ENCODE results near the gene APBB2. TPM values are rescaled to one million over a fixed set of nuclear protein-coding genes. Genes with fewer than 3 reads are reported as not detected.

APBB2 gene
- total and polyA plus RNA-seq, 2 donors (not counting 1 experiment from before 2014, with no cell fraction given) = 4.4 to 15.8 TPM

DNA sequence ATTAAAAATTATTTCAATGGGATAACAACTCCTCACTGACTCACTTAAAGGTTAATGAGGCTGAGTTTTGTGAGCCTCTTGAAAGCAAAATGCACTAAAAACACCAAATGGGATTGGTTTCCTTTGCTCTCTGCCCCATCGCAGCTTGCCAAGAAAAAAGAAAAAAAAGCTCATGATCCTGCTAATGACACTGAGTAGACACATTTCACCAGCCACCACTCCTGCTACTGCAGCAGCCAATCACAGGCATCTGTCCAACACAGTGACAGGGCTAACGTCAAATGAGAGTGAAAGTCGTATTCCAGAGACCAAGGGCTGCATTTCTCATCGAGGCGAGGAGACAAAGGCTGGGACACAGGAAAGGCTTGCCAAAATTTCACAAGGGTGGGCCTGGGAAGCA is 5.2 kb downstream of the APBB2 start:
- H4K20me1 ChIP-seq (ENCODE audit: control insufficient read depth, insufficient read depth, low read length, poor library complexity, severe bottlenecking) = no peaks in the 10 kb centered on the region
- no peak overlapping the region for H3K27ac Mint-ChIP-seq
- peaks cover 11% of the 10 kb centered on the region for H3K4me1 Mint-ChIP-seq
- CTCF ChIA-PET = no interaction called here
- H3K27me3 ChIP-seq (replicated peaks in 1 of 4; ENCODE audit: control extremely low read depth in 1 of 4, control insufficient read depth in 3 of 4, insufficient read depth in 4 of 4, low read length in 3 of 4) = peaks cover 0 to 26% (median 14%) of the 10 kb centered on the region in 4 experiments
- no peak overlapping the region for H3K4me3 ChIP-seq (ENCODE audit: control extremely low read depth in 1 of 5, extremely low read depth in 1 of 5, insufficient read depth in 1 of 5, low read depth in 2 of 5, low read length in 4 of 5)
- POLR2A ChIA-PET = no interaction called here
- DNase-seq (no peak), ATAC-seq (ENCODE audit: low read depth) (no peak)
- no peak overlapping the region for H3K4me2 ChIP-seq (replicated peaks; ENCODE audit: low read depth, low read length, poor library complexity, severe bottlenecking)
- H3K4me1 ChIP-seq (ENCODE audit: control insufficient read depth in 2 of 2, insufficient read depth in 2 of 2, low read length in 2 of 2) = peaks cover 8% of the 10 kb centered on the region in 2 donors
- H3K27ac ChIP-seq (ENCODE audit: low read length in 2 of 2) = no peak overlapping the region
- H3K36me3 ChIP-seq (replicated peaks in 1 of 2; ENCODE audit: control extremely low read depth in 1 of 2, control insufficient read depth in 1 of 2, extremely low read depth in 1 of 2, insufficient read depth in 2 of 2, low read length in 1 of 2) = no peaks in the 10 kb centered on the region
- WGBS (ENCODE audit: insufficient coverage) = 91% methylated on average over 5 of the region's 5 CpGs
- TF ChIP-seq, protein P1, sequence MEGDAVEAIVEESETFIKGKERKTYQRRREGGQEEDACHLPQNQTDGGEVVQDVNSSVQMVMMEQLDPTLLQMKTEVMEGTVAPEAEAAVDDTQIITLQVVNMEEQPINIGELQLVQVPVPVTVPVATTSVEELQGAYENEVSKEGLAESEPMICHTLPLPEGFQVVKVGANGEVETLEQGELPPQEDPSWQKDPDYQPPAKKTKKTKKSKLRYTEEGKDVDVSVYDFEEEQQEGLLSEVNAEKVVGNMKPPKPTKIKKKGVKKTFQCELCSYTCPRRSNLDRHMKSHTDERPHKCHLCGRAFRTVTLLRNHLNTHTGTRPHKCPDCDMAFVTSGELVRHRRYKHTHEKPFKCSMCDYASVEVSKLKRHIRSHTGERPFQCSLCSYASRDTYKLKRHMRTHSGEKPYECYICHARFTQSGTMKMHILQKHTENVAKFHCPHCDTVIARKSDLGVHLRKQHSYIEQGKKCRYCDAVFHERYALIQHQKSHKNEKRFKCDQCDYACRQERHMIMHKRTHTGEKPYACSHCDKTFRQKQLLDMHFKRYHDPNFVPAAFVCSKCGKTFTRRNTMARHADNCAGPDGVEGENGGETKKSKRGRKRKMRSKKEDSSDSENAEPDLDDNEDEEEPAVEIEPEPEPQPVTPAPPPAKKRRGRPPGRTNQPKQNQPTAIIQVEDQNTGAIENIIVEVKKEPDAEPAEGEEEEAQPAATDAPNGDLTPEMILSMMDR (IDR thresholded peaks at IDR 0.05) = no peak
- TF ChIP-seq EZH2 (IDR thresholded peaks at IDR 0.05; ENCODE audit: borderline replicate concordance, insufficient read depth, low read depth, low read length, poor library complexity, severe bottlenecking) = no peak
- no peak overlapping the region for H3K4me3 Mint-ChIP-seq
- intact Hi-C loops (cut with micrococcal nuclease) = no loop called here
- H2AFZ ChIP-seq (ENCODE audit: insufficient read depth, low read depth, low read length, poor library complexity, severe bottlenecking) = no peak overlapping the region
- no peak overlapping the region for H3K9ac ChIP-seq (ENCODE audit: low read length)
- no peaks in the 10 kb centered on the region for H3K9me3 Mint-ChIP-seq (ENCODE audit: insufficient read depth)
- peaks cover 0 to 6% (median 0%) of the 10 kb centered on the region in 3 donors for H3K9me3 ChIP-seq (ENCODE audit: control extremely low read depth in 1 of 3, control insufficient read depth in 2 of 3, insufficient read depth in 1 of 3, low read length in 2 of 3)
- H3K27me3 Mint-ChIP-seq = peaks cover 31% of the 10 kb centered on the region
- no peaks in the 10 kb centered on the region for H3K79me2 ChIP-seq (ENCODE audit: control insufficient read depth, insufficient read depth, low read length)

- Histone ChIP-seq H3K4me1 (ENCODE audit: control insufficient read depth in 2 of 2, insufficient read depth in 2 of 2, low read length in 2 of 2) (no peaks in the 10 kb centered on the region), H3K36me3 (replicated peaks in 1 of 2; ENCODE audit: control extremely low read depth in 1 of 2, control insufficient read depth in 1 of 2, extremely low read depth in 1 of 2, insufficient read depth in 2 of 2, low read length in 1 of 2) (no peaks in the 10 kb centered on the region), H3K4me3 (ENCODE audit: control extremely low read depth in 1 of 5, extremely low read depth in 1 of 5, insufficient read depth in 1 of 5, low read depth in 2 of 5, low read length in 4 of 5) (no peak overlapping the region), H4K20me1 (ENCODE audit: control insufficient read depth, insufficient read depth, low read length, poor library complexity, severe bottlenecking) (no peaks in the 10 kb centered on the region), H3K9ac (ENCODE audit: low read length) (no peak overlapping the region), H3K4me2 (replicated peaks; ENCODE audit: low read depth, low read length, poor library complexity, severe bottlenecking) (no peak overlapping the region), H3K27ac (ENCODE audit: low read length in 2 of 2) (no peak overlapping the region), H3K27me3 (replicated peaks in 1 of 4; ENCODE audit: control extremely low read depth in 1 of 4, control insufficient read depth in 3 of 4, insufficient read depth in 4 of 4, low read length in 3 of 4) (peaks cover 0 to 11% (median 3%) of the 10 kb centered on the region in 4 experiments), H3K9me3 (ENCODE audit: control extremely low read depth in 1 of 3, control insufficient read depth in 2 of 3, insufficient read depth in 1 of 3, low read length in 2 of 3) (no peaks in the 10 kb centered on the region), H3K79me2 (ENCODE audit: control insufficient read depth, insufficient read depth, low read length) (no peaks in the 10 kb centered on the region), H2AFZ (ENCODE audit: insufficient read depth, low read depth, low read length, poor library complexity, severe bottlenecking) (no peak overlapping the region)
- H3K4me1 Mint-ChIP-seq = no peaks in the 10 kb centered on the region
- no peaks in the 10 kb centered on the region for H3K9me3 Mint-ChIP-seq (ENCODE audit: insufficient read depth)
- peaks cover 25% of the 10 kb centered on the region for H3K27me3 Mint-ChIP-seq
- no peak for DNase-seq
- intact Hi-C loops (cut with micrococcal nuclease) = no loop called here
- no peak overlapping the region for H3K27ac Mint-ChIP-seq
- ChIA-PET CTCF (no interaction called here), POLR2A (no interaction called here)
- no peak overlapping the region for H3K4me3 Mint-ChIP-seq
- ATAC-seq (ENCODE audit: low read depth) = no peak
- TF ChIP-seq, protein P1 (IDR thresholded peaks at IDR 0.05) = no peak
- TF ChIP-seq EZH2 (IDR thresholded peaks at IDR 0.05; ENCODE audit: borderline replicate concordance, insufficient read depth, low read depth, low read length, poor library complexity, severe bottlenecking) = no peak
Observed at GRCh38 chr4:41207291-41207831, 7.0 kb downstream of the APBB2 start.
